HEK293T (cell line): Measurements from ENCODE around the gene UBXN2A.

Experiments
- BHLHE40 ChIP-seq: fragments of 450-650 bp; IDR thresholded peaks from 2 replicates; pipeline ENCODE4 v1.6.1; 2016; ENCODE audit warnings: mild to moderate bottlenecking, moderate library complexity, borderline replicate concordance
- FOXA1 ChIP-seq: fragments of 450-650 bp; IDR thresholded peaks from 2 replicates; pipeline ENCODE4 v1.6.1; 2016; ENCODE audit warnings: mild to moderate bottlenecking
- FOXM1 ChIP-seq: fragments of 450-650 bp; IDR thresholded peaks from 2 replicates; pipeline ENCODE4 v1.6.1; 2017; ENCODE audit warnings: mild to moderate bottlenecking, borderline replicate concordance
- SP1 ChIP-seq: fragments of 450-650 bp; IDR thresholded peaks from 2 replicates; pipeline ENCODE4 v1.6.1; 2017

DNA sequence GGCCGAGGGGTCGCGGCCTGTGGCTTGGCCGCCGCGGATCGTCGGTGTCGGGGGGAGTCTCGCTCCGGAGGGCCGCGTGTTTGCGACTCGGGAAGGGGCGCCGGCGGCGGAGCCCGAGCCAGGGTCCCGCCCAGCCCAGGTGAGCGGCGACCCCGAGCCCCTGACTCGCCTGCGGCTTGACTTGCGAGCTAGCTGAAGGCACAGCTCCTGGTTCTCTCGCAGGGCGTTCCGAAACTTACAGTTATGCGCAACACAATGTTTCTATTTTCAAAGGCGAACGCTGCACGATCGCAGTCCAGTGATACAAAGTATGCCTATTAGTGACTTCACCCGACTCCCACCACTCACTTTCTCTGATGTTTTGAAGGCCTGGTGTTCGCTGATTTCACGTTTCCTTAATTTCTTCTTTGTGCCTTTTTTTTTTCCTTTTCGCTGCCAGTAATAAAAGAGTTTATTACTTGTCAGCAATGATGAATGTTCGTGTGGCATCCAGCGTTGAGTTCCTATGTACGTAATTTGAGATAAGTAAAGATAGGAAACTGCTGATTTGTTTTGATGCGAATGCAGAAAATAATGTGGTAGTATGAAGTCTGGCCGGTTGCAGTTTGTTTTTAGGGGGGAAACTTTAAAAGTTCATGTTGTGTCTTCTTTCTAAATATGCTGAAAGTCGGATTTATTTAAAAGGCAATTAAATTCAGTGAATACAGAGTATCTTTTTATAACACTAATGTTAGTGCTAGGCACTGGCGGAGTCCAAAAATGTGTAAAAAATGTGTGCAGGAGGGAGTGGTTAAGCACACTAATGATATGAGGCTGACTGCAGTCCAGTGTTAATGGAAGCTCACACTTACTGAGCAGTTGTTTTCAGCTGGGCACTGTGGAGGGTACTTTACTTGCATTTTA lies 706 bp downstream of the UBXN2A start:
- TF ChIP-seq FOXM1: no peak
- no peak for TF ChIP-seq BHLHE40
- TF ChIP-seq FOXA1: no peak
- no peak for TF ChIP-seq SP1
